CD4-positive, alpha-beta T cell (primary cell): Measurements from ENCODE around the gene MT2A. TPM values are rescaled to one million over a fixed set of nuclear protein-coding genes. Genes with fewer than 3 reads are reported as not detected.

ENCODE experiments used
- ATAC-seq: fragments of 200-7000 bp; cut with Tn5 transposase; one replicate; pipeline ENCODE4 v1.10.0; 2022; ENCODE audit warnings: mild to moderate bottlenecking; ENCODE audit not compliant: poor library complexity
- CTCF ChIA-PET: fragments of 350-600 bp; sonication (Branson Sonifier 250); formaldehyde crosslinking; loops from one replicate; lab custom pipeline; 2021; ENCODE audit warnings: antibody characterized with exemption, inconsistent platforms; lab: Charles Lee
- POLR2A ChIA-PET: fragments of 350-600 bp; sonication (Branson Sonifier 250); formaldehyde crosslinking; loops from one replicate; lab custom pipeline; 2021; ENCODE audit warnings: antibody characterized with exemption, inconsistent platforms; lab: Charles Lee
- DNase-seq, 14 experiments: peaks; one replicate each; pipeline ENCODE4 v3.0.0-alpha.2; 2013 to 2020; ENCODE audit warnings: mixed read lengths in 2 of 14
- H3K27ac ChIP-seq, 2 donors: one replicate each; pipeline versions ENCODE4 v1.5.1 to v1.7.0; 2013; ENCODE audit warnings: low read length in 2 of 2, low read depth in 1 of 2, mild to moderate bottlenecking in 1 of 2
- H3K27me3 ChIP-seq, 2 experiments: 1 replicate in 1 of 2; 2 replicates in 1 of 2; pipeline versions ENCODE4 v1.6.1 to v1.7.0; 2013; ENCODE audit warnings: low read length in 2 of 2, control low read depth in 1 of 2, mild to moderate bottlenecking in 1 of 2, moderate library complexity in 1 of 2; ENCODE audit not compliant: insufficient read depth in 2 of 2, control insufficient read depth in 1 of 2
- H3K36me3 ChIP-seq: one replicate; pipeline ENCODE4 v1.6.1; 2013; ENCODE audit warnings: low read length, control low read depth; ENCODE audit not compliant: insufficient read depth
- H3K4me1 ChIP-seq: one replicate; pipeline ENCODE4 v1.6.1; 2013; ENCODE audit warnings: low read length, control low read depth; ENCODE audit not compliant: insufficient read depth
- H3K4me3 ChIP-seq: one replicate; pipeline ENCODE4 v1.5.1; 2013; ENCODE audit warnings: mild to moderate bottlenecking, low read length, moderate library complexity
- H3K9me3 ChIP-seq, 2 experiments: 1 replicate in 1 of 2; 2 replicates in 1 of 2; pipeline versions ENCODE4 v1.6.1 to v1.7.0; 2013; ENCODE audit warnings: low read length in 2 of 2, mild to moderate bottlenecking in 2 of 2, control low read depth in 1 of 2, moderate library complexity in 1 of 2; ENCODE audit not compliant: control insufficient read depth in 1 of 2, insufficient read depth in 1 of 2
- H3K27ac Mint-ChIP-seq: one replicate; pipeline ENCODE4 v1.8.0; 2020; ENCODE audit warnings: mixed read lengths
- H3K27me3 Mint-ChIP-seq: one replicate; pipeline ENCODE4 v1.8.0; 2021; ENCODE audit warnings: mixed read lengths
- H3K36me3 Mint-ChIP-seq: one replicate; pipeline ENCODE4 v1.8.0; 2021; ENCODE audit warnings: low read depth, mixed read lengths
- H3K4me1 Mint-ChIP-seq: one replicate; pipeline ENCODE4 v1.8.0; 2021; ENCODE audit warnings: low read depth, mixed read lengths
- H3K4me3 Mint-ChIP-seq: one replicate; pipeline ENCODE4 v1.8.0; 2020; ENCODE audit warnings: mild to moderate bottlenecking, mixed read lengths
- H3K9me3 Mint-ChIP-seq: one replicate; pipeline ENCODE4 v1.8.0; 2020; ENCODE audit warnings: mixed read lengths
- intact Hi-C, 2 experiments: fragments of 100-400 bp; cut with DNase I in 1 of 2; cut with micrococcal nuclease in 1 of 2; formaldehyde crosslinking; loops; one replicate each; pipeline versions ENCODE4 v1.15.1 to v1.9.0; 2023 to 2025; cut with DNase I, micrococcal nuclease
- total RNA-seq, 174 experiments: library from RNA in 2 of 174; stranded (reverse) in 2 of 174; gene quantifications; one replicate each; pipeline ENCODE4 v1.2.3 and lab custom pipeline; 2021 to 2026
- TF ChIP-seq, protein P1 (sequence below): fragments of 200-600 bp; IDR thresholded peaks from one replicate; pipeline ENCODE4 v1.8.0; 2022; ENCODE audit warnings: antibody characterized with exemption, mild to moderate bottlenecking

Gene MT2A
- total RNA-seq, 2 experiments from 2014 or later, result 47.1 to 50.8 TPM

DNA sequence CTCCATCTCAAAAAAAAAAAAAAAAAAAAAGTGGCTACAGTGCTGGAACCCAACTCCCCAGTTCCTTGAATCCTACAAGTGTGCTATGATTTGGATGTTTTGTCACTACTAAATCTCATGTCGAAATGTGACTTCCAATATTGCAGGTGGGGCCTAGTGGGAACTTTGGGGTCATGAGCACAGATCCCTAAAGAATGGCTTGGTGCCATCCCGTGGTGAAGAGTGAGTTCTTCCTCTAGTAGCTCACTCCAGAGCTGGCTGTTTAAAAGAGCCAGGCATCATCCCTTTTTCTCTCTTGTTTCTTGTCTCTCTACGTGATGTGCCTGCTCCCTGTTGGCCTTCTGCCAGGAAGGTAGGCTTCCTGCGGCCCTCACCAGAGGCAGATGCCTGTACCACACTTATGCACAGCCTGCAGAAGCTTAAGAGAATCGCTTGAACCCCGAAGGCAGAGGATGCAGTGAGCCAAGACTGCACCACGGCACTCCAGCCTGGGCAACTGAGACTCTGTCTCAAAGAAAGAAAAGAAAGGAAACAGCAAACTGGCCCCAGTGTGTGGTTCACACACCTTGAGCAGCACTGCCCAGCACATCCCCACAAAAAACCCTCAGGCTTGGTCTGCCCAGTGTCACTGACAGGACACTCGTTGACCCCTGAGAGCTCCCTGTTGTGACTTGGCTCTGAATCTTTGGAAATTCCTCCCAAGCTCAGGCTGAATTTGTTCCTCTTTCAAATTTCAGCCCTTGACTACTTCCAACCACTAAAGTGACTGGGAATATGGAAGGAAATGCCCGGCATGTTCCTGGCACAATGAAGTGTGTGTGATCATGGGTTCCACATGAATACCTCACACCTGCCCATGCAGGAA lies 20.3 kb downstream of the MT2A start:
- Mint-ChIP-seq H3K27ac (no peak overlapping the region), H3K4me1 (peaks cover 25% of the 10 kb centered on the region), H3K9me3 (no peaks in the 10 kb centered on the region), H3K4me3 (no peak overlapping the region), H3K27me3 (peaks cover 76% of the 10 kb centered on the region), H3K36me3 (no peaks in the 10 kb centered on the region)
- DNase-seq, result no peak
- CTCF ChIA-PET, result no interaction called here
- intact Hi-C loops, result no loop called here
- POLR2A ChIA-PET, result no interaction called here
- no peak overlapping the region for H3K4me3 ChIP-seq
- H3K4me1 ChIP-seq, result peaks cover 35% of the 10 kb centered on the region
- TF ChIP-seq, protein P1, sequence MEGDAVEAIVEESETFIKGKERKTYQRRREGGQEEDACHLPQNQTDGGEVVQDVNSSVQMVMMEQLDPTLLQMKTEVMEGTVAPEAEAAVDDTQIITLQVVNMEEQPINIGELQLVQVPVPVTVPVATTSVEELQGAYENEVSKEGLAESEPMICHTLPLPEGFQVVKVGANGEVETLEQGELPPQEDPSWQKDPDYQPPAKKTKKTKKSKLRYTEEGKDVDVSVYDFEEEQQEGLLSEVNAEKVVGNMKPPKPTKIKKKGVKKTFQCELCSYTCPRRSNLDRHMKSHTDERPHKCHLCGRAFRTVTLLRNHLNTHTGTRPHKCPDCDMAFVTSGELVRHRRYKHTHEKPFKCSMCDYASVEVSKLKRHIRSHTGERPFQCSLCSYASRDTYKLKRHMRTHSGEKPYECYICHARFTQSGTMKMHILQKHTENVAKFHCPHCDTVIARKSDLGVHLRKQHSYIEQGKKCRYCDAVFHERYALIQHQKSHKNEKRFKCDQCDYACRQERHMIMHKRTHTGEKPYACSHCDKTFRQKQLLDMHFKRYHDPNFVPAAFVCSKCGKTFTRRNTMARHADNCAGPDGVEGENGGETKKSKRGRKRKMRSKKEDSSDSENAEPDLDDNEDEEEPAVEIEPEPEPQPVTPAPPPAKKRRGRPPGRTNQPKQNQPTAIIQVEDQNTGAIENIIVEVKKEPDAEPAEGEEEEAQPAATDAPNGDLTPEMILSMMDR, result no peak
- H3K27ac ChIP-seq, result no peak overlapping the region
- peaks cover 25 to 38% of the 10 kb centered on the region in 2 experiments for H3K27me3 ChIP-seq
- ATAC-seq, result no peak
- peaks cover 0 to 4% of the 10 kb centered on the region in 2 experiments for H3K9me3 ChIP-seq
- no peaks in the 10 kb centered on the region for H3K36me3 ChIP-seq

DNA sequence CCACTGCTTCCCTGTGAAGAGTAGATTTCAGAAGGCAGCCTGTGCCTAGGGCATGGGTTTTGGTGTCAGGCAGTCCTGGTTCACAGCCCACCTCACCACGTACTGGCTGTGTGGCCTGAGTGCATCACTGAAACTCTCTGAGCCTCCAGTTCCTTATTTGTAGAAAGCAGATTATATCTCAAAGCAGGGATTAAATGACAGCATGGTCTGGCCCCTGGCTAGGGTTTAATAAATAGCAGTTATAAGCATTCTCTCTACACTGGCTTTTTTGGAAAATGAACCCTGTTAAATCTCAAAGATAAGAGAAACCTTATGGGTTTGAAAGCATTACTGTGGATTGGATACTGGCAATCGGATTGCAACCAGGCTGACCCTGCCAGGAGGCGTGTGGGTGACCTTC lies 21.1 kb downstream of the MT2A start:
- H3K36me3 ChIP-seq, result no peaks in the 10 kb centered on the region
- H3K4me3 ChIP-seq, result no peak overlapping the region
- H3K27ac ChIP-seq, result no peak overlapping the region
- no peak for ATAC-seq
- H3K9me3 ChIP-seq, result peaks cover 0 to 4% of the 10 kb centered on the region in 2 experiments
- peaks cover 37% of the 10 kb centered on the region for H3K4me1 ChIP-seq
- H3K4me3 Mint-ChIP-seq, result no peak overlapping the region
- peaks cover 33% of the 10 kb centered on the region for H3K4me1 Mint-ChIP-seq
- ChIA-PET POLR2A (interaction anchor here (0.9 kb wide), 1 partner anchor 53 kb away, joined by 3 read pairs; the partner anchor contains the start of gene MT1X), CTCF (no interaction called here)
- peaks cover 32 to 46% of the 10 kb centered on the region in 2 experiments for H3K27me3 ChIP-seq
- TF ChIP-seq, protein P1, result no peak
- DNase-seq, result no peak
- H3K9me3 Mint-ChIP-seq, result no peaks in the 10 kb centered on the region
- peaks cover 84% of the 10 kb centered on the region for H3K27me3 Mint-ChIP-seq
- H3K36me3 Mint-ChIP-seq, result no peaks in the 10 kb centered on the region
- intact Hi-C loops, result no loop called here
- H3K27ac Mint-ChIP-seq, result no peak overlapping the region

DNA sequence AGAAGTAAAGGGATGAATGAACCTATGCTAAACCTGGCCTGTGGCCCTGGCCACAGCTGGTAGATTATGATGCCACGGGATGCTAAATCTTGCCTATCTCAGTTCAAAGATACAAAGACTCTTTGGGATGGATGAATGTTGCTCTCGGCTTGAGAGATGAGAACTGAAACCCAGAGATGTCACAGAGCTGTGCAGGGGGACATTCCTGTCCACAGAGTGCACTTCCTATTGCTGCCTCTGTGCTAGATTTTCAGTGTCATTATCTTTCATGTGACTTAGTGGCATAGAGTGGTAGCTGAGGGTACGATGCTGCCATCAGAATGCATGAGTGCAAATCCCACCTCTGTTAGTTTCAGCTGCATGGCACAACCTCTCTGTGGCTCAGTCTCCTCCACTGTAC lies 21.8 kb downstream of the MT2A start:
- intact Hi-C loops, result no loop called here
- POLR2A ChIA-PET, result interaction anchor here (0.9 kb wide), 1 partner anchor 53 kb away, joined by 3 read pairs; the partner anchor contains the start of gene MT1X
- CTCF ChIA-PET, result interaction anchor here (1.0 kb wide), 1 partner anchor 13 kb away, joined by 4 read pairs; no protein-coding TSS in a partner anchor
- DNase-seq, result no peak
- H3K4me3 ChIP-seq, result no peak overlapping the region
- H3K36me3 ChIP-seq, result no peaks in the 10 kb centered on the region
- TF ChIP-seq, protein P1, result no peak
- Mint-ChIP-seq H3K27ac (no peak overlapping the region), H3K36me3 (no peaks in the 10 kb centered on the region), H3K4me3 (no peak overlapping the region), H3K9me3 (no peaks in the 10 kb centered on the region), H3K4me1 (peaks cover 35% of the 10 kb centered on the region), H3K27me3 (peaks cover 86% of the 10 kb centered on the region)
- no peak for ATAC-seq
- H3K4me1 ChIP-seq, result peaks cover 39% of the 10 kb centered on the region
- H3K9me3 ChIP-seq, result peaks cover 0 to 10% of the 10 kb centered on the region in 2 experiments
- peaks cover 38 to 52% of the 10 kb centered on the region in 2 experiments for H3K27me3 ChIP-seq
- H3K27ac ChIP-seq, result no peak overlapping the region
